ENCODE measurements around the gene TTC7B.

Gene TTC7B

DNA sequence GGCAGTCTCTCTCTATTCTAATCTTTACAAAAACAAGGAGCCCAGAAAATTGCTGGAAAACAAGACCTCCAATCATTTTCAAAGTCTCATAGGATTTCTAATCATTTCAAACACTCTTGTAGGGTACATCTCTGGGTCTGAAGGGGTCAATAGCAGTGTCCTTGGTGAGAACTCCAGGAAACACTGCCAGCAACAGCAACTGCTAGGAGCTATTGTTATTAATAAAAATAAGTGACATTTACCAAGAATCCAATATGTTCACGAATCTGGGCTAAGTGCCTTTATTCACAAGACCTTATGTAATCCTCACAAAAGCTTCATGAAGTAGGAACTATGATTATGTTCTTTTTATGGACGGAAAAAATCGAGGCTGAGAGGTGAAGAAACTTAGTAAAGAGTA is 72.8 kb downstream of the TTC7B start:
- Histone ChIP-seq H3K27me3 (ENCODE audit: low read length) (no peaks in the 10 kb centered on the region), H3K9me3 (ENCODE audit: insufficient read depth, low read length) (no peaks in the 10 kb centered on the region), H4K20me1 (ENCODE audit: low read depth, low read length) (no peaks in the 10 kb centered on the region), H3K4me2 (ENCODE audit: low read depth, low read length, poor library complexity, severe bottlenecking) (no peak overlapping the region), H3K36me3 (ENCODE audit: low read length) (no peaks in the 10 kb centered on the region), H3F3A (ENCODE audit: insufficient read depth) (no peaks in the 10 kb centered on the region), H3K79me2 (ENCODE audit: insufficient read depth, low read length) (no peaks in the 10 kb centered on the region), H3K4me3 (ENCODE audit: insufficient read depth, low read length, poor library complexity, severe bottlenecking) (no peak overlapping the region), H3K27ac (ENCODE audit: low read depth, low read length) (no peak overlapping the region), H3K9ac (ENCODE audit: low read length) (no peak overlapping the region), H2AFZ (ENCODE audit: low read depth, low read length, severe bottlenecking) (no peak overlapping the region), H3K9me2 (replicated peaks; ENCODE audit: insufficient read depth, low read length) (no peaks in the 10 kb centered on the region)
- TF ChIP-seq, protein P1, sequence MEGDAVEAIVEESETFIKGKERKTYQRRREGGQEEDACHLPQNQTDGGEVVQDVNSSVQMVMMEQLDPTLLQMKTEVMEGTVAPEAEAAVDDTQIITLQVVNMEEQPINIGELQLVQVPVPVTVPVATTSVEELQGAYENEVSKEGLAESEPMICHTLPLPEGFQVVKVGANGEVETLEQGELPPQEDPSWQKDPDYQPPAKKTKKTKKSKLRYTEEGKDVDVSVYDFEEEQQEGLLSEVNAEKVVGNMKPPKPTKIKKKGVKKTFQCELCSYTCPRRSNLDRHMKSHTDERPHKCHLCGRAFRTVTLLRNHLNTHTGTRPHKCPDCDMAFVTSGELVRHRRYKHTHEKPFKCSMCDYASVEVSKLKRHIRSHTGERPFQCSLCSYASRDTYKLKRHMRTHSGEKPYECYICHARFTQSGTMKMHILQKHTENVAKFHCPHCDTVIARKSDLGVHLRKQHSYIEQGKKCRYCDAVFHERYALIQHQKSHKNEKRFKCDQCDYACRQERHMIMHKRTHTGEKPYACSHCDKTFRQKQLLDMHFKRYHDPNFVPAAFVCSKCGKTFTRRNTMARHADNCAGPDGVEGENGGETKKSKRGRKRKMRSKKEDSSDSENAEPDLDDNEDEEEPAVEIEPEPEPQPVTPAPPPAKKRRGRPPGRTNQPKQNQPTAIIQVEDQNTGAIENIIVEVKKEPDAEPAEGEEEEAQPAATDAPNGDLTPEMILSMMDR (IDR thresholded peaks at IDR 0.05; ENCODE audit: insufficient read depth, low read length, poor library complexity, severe bottlenecking): no peak
- no peak for TF ChIP-seq EZH2phosphoT487 (conservative IDR thresholded peaks at IDR 0.05; ENCODE audit: low read length)

DNA sequence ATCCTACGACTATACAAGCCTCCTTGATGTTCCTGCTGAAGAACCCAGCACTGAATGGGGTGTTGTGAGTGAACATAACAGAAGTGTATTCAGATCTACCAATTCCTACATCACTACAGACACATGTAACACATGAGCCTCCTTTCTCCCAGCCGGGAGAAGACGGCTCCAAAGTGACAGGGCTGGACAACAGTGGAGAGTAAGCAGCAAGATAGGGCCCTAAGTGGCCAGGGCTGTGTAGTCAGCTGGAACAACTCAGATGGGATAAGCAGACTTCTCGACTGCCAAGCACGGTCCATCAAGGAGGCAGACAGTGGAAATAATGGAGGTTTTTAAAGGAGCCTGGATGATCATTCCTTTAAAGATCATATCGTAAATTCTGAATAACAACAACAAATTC is 73.5 kb downstream of the TTC7B start:
- no peak overlapping the region for H3K9ac ChIP-seq (ENCODE audit: low read length)
- H3K9me2 ChIP-seq (replicated peaks; ENCODE audit: insufficient read depth, low read length): no peaks in the 10 kb centered on the region
- H3K4me3 ChIP-seq (ENCODE audit: insufficient read depth, low read length, poor library complexity, severe bottlenecking): no peak overlapping the region
- no peak overlapping the region for H3K4me2 ChIP-seq (ENCODE audit: low read depth, low read length, poor library complexity, severe bottlenecking)
- H3K27me3 ChIP-seq (ENCODE audit: low read length): no peaks in the 10 kb centered on the region
- no peaks in the 10 kb centered on the region for H3K9me3 ChIP-seq (ENCODE audit: insufficient read depth, low read length)
- H3K27ac ChIP-seq (ENCODE audit: low read depth, low read length): no peak overlapping the region
- TF ChIP-seq EZH2phosphoT487 (conservative IDR thresholded peaks at IDR 0.05; ENCODE audit: low read length): no peak
- no peaks in the 10 kb centered on the region for H3K36me3 ChIP-seq (ENCODE audit: low read length)
- H4K20me1 ChIP-seq (ENCODE audit: low read depth, low read length): no peaks in the 10 kb centered on the region
- H3F3A ChIP-seq (ENCODE audit: insufficient read depth): no peaks in the 10 kb centered on the region
- no peaks in the 10 kb centered on the region for H3K79me2 ChIP-seq (ENCODE audit: insufficient read depth, low read length)
- no peak overlapping the region for H2AFZ ChIP-seq (ENCODE audit: low read depth, low read length, severe bottlenecking)

DNA sequence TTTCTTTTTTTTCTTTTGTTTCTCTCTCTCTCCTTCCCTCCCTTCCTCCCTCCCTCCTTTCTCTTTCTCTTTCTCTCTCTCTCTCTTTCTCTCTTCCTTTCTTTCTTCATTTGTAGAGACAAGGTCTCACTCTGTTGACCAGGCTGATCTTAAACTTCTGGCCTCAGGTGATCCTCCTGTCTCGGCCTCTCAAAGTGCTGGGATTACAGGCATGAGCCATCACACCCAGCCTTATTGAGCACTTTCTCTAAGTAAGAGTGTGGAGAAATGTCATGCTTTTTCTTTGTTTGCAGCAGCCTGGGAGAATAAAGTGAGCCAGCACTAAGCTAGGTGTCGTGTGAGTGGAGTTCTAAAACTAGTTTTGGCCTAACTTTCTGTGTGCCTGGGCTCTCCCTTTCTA is 74.0 kb downstream of the TTC7B start:
- H3F3A ChIP-seq (ENCODE audit: insufficient read depth): no peaks in the 10 kb centered on the region
- no peaks in the 10 kb centered on the region for H3K9me2 ChIP-seq (replicated peaks; ENCODE audit: insufficient read depth, low read length)
- no peaks in the 10 kb centered on the region for H4K20me1 ChIP-seq (ENCODE audit: low read depth, low read length)
- H3K9ac ChIP-seq (ENCODE audit: low read length): no peak overlapping the region
- no peak overlapping the region for H3K4me3 ChIP-seq (ENCODE audit: insufficient read depth, low read length, poor library complexity, severe bottlenecking)
- no peaks in the 10 kb centered on the region for H3K9me3 ChIP-seq (ENCODE audit: insufficient read depth, low read length)
- H3K79me2 ChIP-seq (ENCODE audit: insufficient read depth, low read length): no peaks in the 10 kb centered on the region
- H3K4me2 ChIP-seq (ENCODE audit: low read depth, low read length, poor library complexity, severe bottlenecking): no peak overlapping the region
- no peak overlapping the region for H2AFZ ChIP-seq (ENCODE audit: low read depth, low read length, severe bottlenecking)
- H3K27ac ChIP-seq (ENCODE audit: low read depth, low read length): no peak overlapping the region
- no peaks in the 10 kb centered on the region for H3K27me3 ChIP-seq (ENCODE audit: low read length)
- no peaks in the 10 kb centered on the region for H3K36me3 ChIP-seq (ENCODE audit: low read length)
- no peak for TF ChIP-seq EZH2phosphoT487 (conservative IDR thresholded peaks at IDR 0.05; ENCODE audit: low read length)
- TF ChIP-seq, protein P1 (IDR thresholded peaks at IDR 0.05; ENCODE audit: insufficient read depth, low read length, poor library complexity, severe bottlenecking): no peak

DNA sequence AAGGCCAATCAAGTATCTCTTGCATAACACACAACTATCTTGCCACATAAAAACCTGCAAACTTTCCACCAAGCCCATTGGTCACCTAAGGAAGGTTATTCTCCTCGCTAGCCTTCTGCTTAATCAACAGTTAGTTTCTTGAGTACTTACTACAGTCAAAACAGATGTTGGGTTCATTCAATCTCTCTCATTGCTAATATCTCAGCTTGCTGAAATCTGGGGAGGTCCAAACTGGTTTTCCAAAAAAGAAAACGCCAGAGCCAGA is 74.6 kb downstream of the TTC7B start:
- Histone ChIP-seq H3K27ac (ENCODE audit: low read depth, low read length) (no peak overlapping the region), H3K27me3 (ENCODE audit: low read length) (no peaks in the 10 kb centered on the region), H3K9me2 (replicated peaks; ENCODE audit: insufficient read depth, low read length) (no peaks in the 10 kb centered on the region), H4K20me1 (ENCODE audit: low read depth, low read length) (no peaks in the 10 kb centered on the region), H3K4me2 (ENCODE audit: low read depth, low read length, poor library complexity, severe bottlenecking) (no peak overlapping the region), H3K79me2 (ENCODE audit: insufficient read depth, low read length) (no peaks in the 10 kb centered on the region), H3K9ac (ENCODE audit: low read length) (no peak overlapping the region), H3K4me3 (ENCODE audit: insufficient read depth, low read length, poor library complexity, severe bottlenecking) (no peak overlapping the region), H3K36me3 (ENCODE audit: low read length) (no peaks in the 10 kb centered on the region), H3K9me3 (ENCODE audit: insufficient read depth, low read length) (no peaks in the 10 kb centered on the region), H2AFZ (ENCODE audit: low read depth, low read length, severe bottlenecking) (no peak overlapping the region), H3F3A (ENCODE audit: insufficient read depth) (no peaks in the 10 kb centered on the region)
- TF ChIP-seq, protein P1 (IDR thresholded peaks at IDR 0.05; ENCODE audit: insufficient read depth, low read length, poor library complexity, severe bottlenecking): no peak
- no peak for TF ChIP-seq EZH2phosphoT487 (conservative IDR thresholded peaks at IDR 0.05; ENCODE audit: low read length)

All from SU-DHL-6 (cell line).